ENCODE results near the gene MYO9A. TPM values are rescaled to one million over a fixed set of nuclear protein-coding genes. Genes with fewer than 3 reads are reported as not detected.
"Not testable (repeated sequence)": the region's sequence is repeated elsewhere in the genome, so short reads cannot be mapped to it uniquely, and the experiment has no call there.

The MYO9A gene
- total and polyA plus RNA-seq, 5 experiments from 2014 or later, result 11.7 to 45.2 (median 13.3) TPM

GRCh38 chr15:72099155-72099554, 18.8 kb downstream of the MYO9A start:
- no peak for DNase-seq
- H3K4me1 Mint-ChIP-seq, result peaks cover 9 to 22% (median 12%) of the 10 kb centered on the region in 4 donors
- H3K36me3 Mint-ChIP-seq, result peaks cover 5 to 14% (median 7%) of the 10 kb centered on the region in 3 donors
- ATAC-seq, result no peak
- POLR2A ChIA-PET, result no interaction called here
- H3K4me3 Mint-ChIP-seq, result no peak overlapping the region
- no peak overlapping the region for H3K27ac Mint-ChIP-seq
- no peaks in the 10 kb centered on the region for H3K27me3 Mint-ChIP-seq
- H3K9me3 Mint-ChIP-seq, result no peaks in the 10 kb centered on the region

DNA sequence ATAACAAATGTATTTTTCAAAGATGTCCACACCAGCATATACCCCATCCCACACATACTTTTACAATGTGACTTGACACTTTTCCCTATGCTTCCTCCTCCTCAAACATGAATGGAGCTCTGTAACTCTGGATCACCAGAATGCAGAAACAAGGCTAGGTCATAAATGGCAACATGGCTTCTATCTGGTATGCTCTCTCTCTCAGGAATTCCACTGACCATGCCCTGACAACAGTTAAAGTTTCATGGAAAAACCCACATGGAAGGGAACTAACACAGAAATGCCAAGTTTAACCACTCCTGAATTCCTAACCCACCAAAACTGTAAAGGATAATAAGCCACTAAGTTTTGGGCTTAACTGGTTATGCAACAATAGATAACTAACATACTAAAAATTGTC, 19.9 kb downstream of the MYO9A start:
- H3K27ac Mint-ChIP-seq, result no peak overlapping the region

GRCh38 chr15:72096796-72097195, 21.2 kb downstream of the MYO9A start:
- DNase-seq, result no peak
- no peaks in the 10 kb centered on the region for H3K9me3 Mint-ChIP-seq
- H3K4me3 Mint-ChIP-seq, result no peak overlapping the region
- H3K27me3 Mint-ChIP-seq, result no peaks in the 10 kb centered on the region
- peaks cover 0 to 14% (median 4%) of the 10 kb centered on the region in 4 donors for H3K4me1 Mint-ChIP-seq
- H3K36me3 Mint-ChIP-seq, result peaks cover 5 to 11% (median 11%) of the 10 kb centered on the region in 3 donors
- H3K27ac Mint-ChIP-seq, result no peak overlapping the region
- ATAC-seq, result no peak
- POLR2A ChIA-PET, result no interaction called here

More for the DNA sequence above, 19.9 kb downstream of the MYO9A start:
- Mint-ChIP-seq H3K27me3 (no peaks in the 10 kb centered on the region), H3K4me3 (no peak overlapping the region), H3K4me1 (peaks cover 2 to 11% (median 8%) of the 10 kb centered on the region in 4 donors), H3K36me3 (peaks cover 5 to 11% (median 7%) of the 10 kb centered on the region in 3 donors), H3K9me3 (no peaks in the 10 kb centered on the region)
- POLR2A ChIA-PET, result interaction anchor here (0.6 kb wide), 1 partner anchor 46 kb away, joined by 4 read pairs; no protein-coding TSS in a partner anchor
- ATAC-seq (no peak), DNase-seq (no peak)

- ATAC-seq, result no peak
These were observed 25.3 kb downstream of the MYO9A start for GRCh38 chr15:72092691-72093090.

GRCh38 chr15:72092006-72092405, 25.9 kb downstream of the MYO9A start:
- POLR2A ChIA-PET, result no interaction called here
- H3K4me3 Mint-ChIP-seq, result no peak overlapping the region
- H3K27me3 Mint-ChIP-seq, result no peaks in the 10 kb centered on the region
- peaks cover 3 to 15% (median 5%) of the 10 kb centered on the region in 4 donors for H3K4me1 Mint-ChIP-seq
- DNase-seq (no peak), ATAC-seq (no peak)
- H3K36me3 Mint-ChIP-seq, result peaks cover 5 to 25% (median 19%) of the 10 kb centered on the region in 3 donors
- no peaks in the 10 kb centered on the region for H3K9me3 Mint-ChIP-seq
- H3K27ac Mint-ChIP-seq, result peak overlapping the region in 2 of 10 donors; percentile 44 to 61

More at GRCh38 chr15:72092691-72093090, 25.3 kb downstream of the MYO9A start:
- no peak for DNase-seq
- POLR2A ChIA-PET, result no interaction called here
- H3K27me3 Mint-ChIP-seq, result no peaks in the 10 kb centered on the region
- H3K4me1 Mint-ChIP-seq, result peaks cover 3 to 14% (median 6%) of the 10 kb centered on the region in 4 donors
- no peak overlapping the region for H3K4me3 Mint-ChIP-seq
- H3K9me3 Mint-ChIP-seq, result no peaks in the 10 kb centered on the region
- peaks cover 5 to 22% (median 16%) of the 10 kb centered on the region in 3 donors for H3K36me3 Mint-ChIP-seq
- peak overlapping the region in 1 of 10 donors; percentile 72 for H3K27ac Mint-ChIP-seq

- Mint-ChIP-seq H3K27ac (no peak overlapping the region), H3K4me3 (no peak overlapping the region), H3K4me1 (peaks cover 3 to 10% (median 5%) of the 10 kb centered on the region in 4 donors), H3K36me3 (peaks cover 13 to 31% (median 18%) of the 10 kb centered on the region in 3 donors), H3K9me3 (peaks cover 0 to 19% (median 3%) of the 10 kb centered on the region in 9 donors), H3K27me3 (no peaks in the 10 kb centered on the region)
- no peak for ATAC-seq
- POLR2A ChIA-PET, result no interaction called here
- DNase-seq, result no peak
These were observed 30.9 kb downstream of the MYO9A start for GRCh38 chr15:72086920-72087648.

DNA sequence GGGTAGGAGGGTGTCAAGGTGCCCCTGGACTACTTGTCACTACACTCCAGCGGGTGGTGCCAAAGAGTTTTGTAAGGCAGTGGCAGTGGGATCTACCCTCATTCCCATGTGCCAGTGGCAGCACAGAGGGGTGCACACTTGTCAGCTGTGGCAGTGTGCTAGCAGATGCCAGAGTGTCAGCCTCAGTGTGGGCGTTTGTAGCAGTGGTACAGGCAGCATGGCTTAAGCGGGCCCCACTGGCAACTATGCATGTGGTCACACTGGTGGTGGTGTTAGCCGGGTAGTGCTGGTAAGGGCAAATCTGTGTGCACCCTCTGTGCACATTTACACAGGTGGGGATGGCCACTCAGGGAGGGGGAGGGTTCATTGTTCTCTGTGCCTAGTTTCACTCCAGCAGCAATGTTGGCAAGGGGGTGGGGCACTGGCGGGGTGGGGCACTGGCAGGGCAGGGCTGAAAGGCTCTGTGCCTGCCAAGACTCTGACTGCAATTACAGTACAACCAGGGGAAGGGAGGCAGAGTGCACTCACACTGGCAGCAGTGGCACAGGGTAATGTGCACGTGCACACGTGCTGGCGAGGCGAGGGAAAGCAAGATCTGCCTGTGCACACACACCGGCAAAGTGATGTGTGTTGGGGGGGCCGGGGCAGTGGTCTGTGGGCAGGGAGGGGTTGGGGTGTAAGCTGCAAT, 31.8 kb downstream of the MYO9A start:
- H3K9me3 Mint-ChIP-seq, result peaks cover 0 to 23% (median 3%) of the 10 kb centered on the region in 9 donors
- DNase-seq (no peak), ATAC-seq (no peak)
- H3K27me3 Mint-ChIP-seq, result no peaks in the 10 kb centered on the region
- peaks cover 13 to 29% (median 15%) of the 10 kb centered on the region in 3 donors for H3K36me3 Mint-ChIP-seq
- H3K27ac Mint-ChIP-seq, result no peak overlapping the region
- no peak overlapping the region for H3K4me3 Mint-ChIP-seq
- peaks cover 0 to 8% (median 3%) of the 10 kb centered on the region in 4 donors for H3K4me1 Mint-ChIP-seq
- POLR2A ChIA-PET, result no interaction called here

DNA sequence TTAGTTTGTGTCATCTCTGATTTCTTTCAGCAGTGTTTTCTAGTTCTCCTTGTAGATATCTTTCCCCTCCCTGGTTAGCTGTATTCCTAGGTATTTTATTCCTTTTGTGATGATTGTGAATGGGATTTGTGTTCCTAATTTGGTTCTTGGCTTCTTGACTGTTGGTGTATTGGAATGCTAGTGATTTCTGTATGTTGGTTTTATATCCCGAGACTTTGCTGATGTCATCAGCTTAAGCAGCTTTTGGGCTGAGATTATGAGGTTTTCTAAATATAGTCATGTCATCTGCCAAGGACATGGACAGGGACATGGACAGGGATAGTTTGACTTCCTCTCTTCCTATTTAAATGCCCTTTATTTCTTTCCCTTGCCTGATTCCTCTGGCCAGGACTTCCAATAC, 35.8 kb downstream of the MYO9A start:
- DNase-seq (no peak), ATAC-seq (no peak)
- peaks cover 0 to 23% (median 3%) of the 10 kb centered on the region in 9 donors for H3K9me3 Mint-ChIP-seq
- no peaks in the 10 kb centered on the region for H3K27me3 Mint-ChIP-seq
- peaks cover 6 to 19% (median 12%) of the 10 kb centered on the region in 4 donors for H3K4me1 Mint-ChIP-seq
- POLR2A ChIA-PET, result no interaction called here
- peaks cover 6 to 16% (median 13%) of the 10 kb centered on the region in 3 donors for H3K36me3 Mint-ChIP-seq
- H3K27ac Mint-ChIP-seq, result no peak overlapping the region
- H3K4me3 Mint-ChIP-seq, result no peak overlapping the region

- Mint-ChIP-seq H3K27ac (peak overlapping the region in 1 of 10 donors; percentile 81), H3K36me3 (peaks cover 0 to 6% (median 0%) of the 10 kb centered on the region in 3 donors), H3K4me1 (peaks cover 15 to 40% (median 24%) of the 10 kb centered on the region in 4 donors), H3K27me3 (no peaks in the 10 kb centered on the region), H3K4me3 (no peak overlapping the region), H3K9me3 (peaks cover 0 to 19% (median 3%) of the 10 kb centered on the region in 9 donors)
- ATAC-seq (no peak), DNase-seq (no peak)
- POLR2A ChIA-PET, result no interaction called here
These were observed 39.1 kb downstream of the MYO9A start for GRCh38 chr15:72078887-72079286.

DNA sequence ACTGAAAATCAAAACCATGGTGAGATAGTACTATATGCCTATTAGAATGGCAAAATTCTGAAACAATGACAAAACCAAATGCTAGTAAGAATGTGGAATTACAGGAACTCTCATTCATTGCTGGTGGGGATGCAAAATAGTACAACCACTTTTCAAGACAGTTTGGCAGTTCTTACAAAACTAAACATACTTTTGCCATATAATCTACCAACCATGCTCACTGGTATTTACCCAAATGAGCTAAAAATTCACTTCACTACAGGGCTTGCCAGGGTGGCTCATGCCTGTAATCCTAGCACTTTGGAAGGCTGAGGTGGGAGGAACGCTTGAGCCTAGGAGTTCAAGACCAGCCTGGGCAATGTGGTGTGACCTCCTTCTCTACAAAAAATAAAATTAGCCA, 40.0 kb downstream of the MYO9A start:
- peaks cover 0 to 2% (median 0%) of the 10 kb centered on the region in 3 donors for H3K36me3 Mint-ChIP-seq
- H3K27ac Mint-ChIP-seq, result peak overlapping the region in 2 of 10 donors; percentile 35 to 54
- DNase-seq, result no peak
- H3K4me1 Mint-ChIP-seq, result peaks cover 14 to 46% (median 25%) of the 10 kb centered on the region in 4 donors
- H3K27me3 Mint-ChIP-seq, result no peaks in the 10 kb centered on the region
- POLR2A ChIA-PET, result no interaction called here
- no peak for ATAC-seq
- H3K9me3 Mint-ChIP-seq, result peaks cover 0 to 10% (median 0%) of the 10 kb centered on the region in 9 donors
- no peak overlapping the region for H3K4me3 Mint-ChIP-seq

DNA sequence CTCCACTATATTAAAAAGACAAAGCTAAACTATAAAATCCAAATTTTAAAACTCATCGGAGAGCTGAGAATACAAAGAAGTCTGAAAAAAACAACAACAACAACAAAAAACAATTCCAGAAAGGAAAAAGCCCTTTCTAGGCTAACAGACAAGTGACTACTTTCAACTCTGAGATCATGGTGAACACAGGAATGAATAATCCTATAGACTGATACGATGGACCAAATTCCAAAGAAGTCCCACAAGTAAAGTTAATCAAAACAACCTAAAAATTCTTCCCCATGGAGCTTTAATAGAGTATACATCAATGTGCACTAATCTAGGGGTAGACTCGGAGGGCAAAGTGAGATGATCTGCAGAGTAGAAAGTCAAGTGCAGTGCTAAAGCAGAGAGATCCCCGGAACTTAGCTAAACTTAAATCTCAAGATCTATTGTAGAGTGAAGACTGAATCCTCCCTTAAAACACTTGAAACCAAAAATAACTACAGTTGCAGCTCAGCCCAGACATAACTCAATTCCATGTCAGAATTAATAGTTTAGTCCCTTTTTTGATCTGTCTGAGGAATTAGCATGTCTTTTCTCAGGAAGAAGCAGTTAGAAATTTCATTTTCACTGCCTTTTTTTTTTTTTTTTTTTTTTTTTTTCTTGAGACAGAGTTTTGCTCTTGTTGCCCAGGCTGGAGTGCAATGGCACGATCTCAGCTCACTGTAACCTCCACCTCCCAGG, 43.5 kb downstream of the MYO9A start:
- ATAC-seq (no peak), DNase-seq (no peak)
- Mint-ChIP-seq H3K27me3 (no peaks in the 10 kb centered on the region), H3K4me3 (no peak overlapping the region), H3K4me1 (peaks cover 14 to 60% (median 36%) of the 10 kb centered on the region in 4 donors), H3K9me3 (no peaks in the 10 kb centered on the region), H3K27ac (no peak overlapping the region), H3K36me3 (peaks cover 0 to 5% (median 2%) of the 10 kb centered on the region in 3 donors)
- POLR2A ChIA-PET, result no interaction called here

GRCh38 chr15:72071448-72071825, 46.5 kb downstream of the MYO9A start:
- not testable (repeated sequence) for H3K36me3 Mint-ChIP-seq, DNase-seq, H3K27me3 Mint-ChIP-seq, ATAC-seq, H3K4me3 Mint-ChIP-seq, H3K9me3 Mint-ChIP-seq, H3K27ac Mint-ChIP-seq
- POLR2A ChIA-PET, result interaction anchor here (0.7 kb wide), 1 partner anchor 1539 kb away, joined by 4 read pairs; no protein-coding TSS in a partner anchor
- H3K4me1 Mint-ChIP-seq, result peaks cover 8 to 34% (median 25%) of the 10 kb centered on the region in 4 donors
